H9 (cell line): Measurements from ENCODE around the gene TSPYL2. TPM values are rescaled to one million over a fixed set of nuclear protein-coding genes. Genes with fewer than 3 reads are reported as not detected.

Experiments used
- DNase-seq: peaks from one replicate; pipeline ENCODE4 v3.0.0-alpha.2; 2017
- H2AFZ ChIP-seq: one replicate; pipeline ENCODE4 v1.6.1; 2013; ENCODE audit warnings: mild to moderate bottlenecking, low read length, control low read depth, moderate library complexity
- H2AK5ac ChIP-seq: 2 replicates; pipeline ENCODE4 v1.6.1; 2013; ENCODE audit warnings: low read length, control low read depth, mixed read lengths; ENCODE audit not compliant: insufficient read length
- H2BK120ac ChIP-seq: one replicate; pipeline ENCODE4 v1.6.1; 2013; ENCODE audit warnings: low read depth, mild to moderate bottlenecking, low read length, control low read depth, inconsistent platforms; ENCODE audit not compliant: poor library complexity, severe bottlenecking
- H2BK12ac ChIP-seq: 2 replicates; pipeline ENCODE4 v1.6.1; 2013; ENCODE audit warnings: low read length, control low read depth, mixed read lengths, low read depth; ENCODE audit not compliant: insufficient read length
- H2BK15ac ChIP-seq: 2 replicates; pipeline ENCODE4 v1.6.1; 2013; ENCODE audit warnings: low read depth, low read length, control low read depth
- H2BK20ac ChIP-seq: one replicate; pipeline ENCODE4 v1.6.1; 2013; ENCODE audit warnings: low read depth, mild to moderate bottlenecking, low read length, control low read depth, inconsistent platforms; ENCODE audit not compliant: poor library complexity, severe bottlenecking
- H2BK5ac ChIP-seq: 2 replicates; pipeline ENCODE4 v1.6.1; 2013; ENCODE audit warnings: low read length, control low read depth, mixed read lengths; ENCODE audit not compliant: insufficient read length
- H3K14ac ChIP-seq: 2 replicates; pipeline ENCODE4 v1.6.1; 2013; ENCODE audit warnings: low read length, control low read depth; ENCODE audit not compliant: insufficient read depth
- H3K18ac ChIP-seq: 2 replicates; pipeline ENCODE4 v1.6.1; 2013; ENCODE audit warnings: low read depth, mild to moderate bottlenecking, mixed read lengths, low read length, control low read depth; ENCODE audit not compliant: insufficient read length
- H3K23ac ChIP-seq: 2 replicates; pipeline ENCODE4 v1.6.1; 2013; ENCODE audit warnings: low read length, control low read depth, mixed read lengths, low read depth; ENCODE audit not compliant: insufficient read length
- H3K23me2 ChIP-seq: 2 replicates; pipeline ENCODE4 v1.6.1; 2013; ENCODE audit warnings: low read depth, mild to moderate bottlenecking, mixed read lengths, low read length, control low read depth; ENCODE audit not compliant: insufficient read length, poor library complexity, severe bottlenecking
- H3K27ac ChIP-seq: 2 replicates; pipeline ENCODE4 v1.5.1; 2013; ENCODE audit warnings: low read length, control low read depth, mixed read lengths, low read depth; ENCODE audit not compliant: insufficient read length
- H3K27me3 ChIP-seq: 2 replicates; pipeline ENCODE4 v1.6.1; 2013; ENCODE audit warnings: low read length, control low read depth, inconsistent platforms; ENCODE audit not compliant: insufficient read depth
- H3K4ac ChIP-seq: 2 replicates; pipeline ENCODE4 v1.6.1; 2013; ENCODE audit warnings: low read depth, mild to moderate bottlenecking, control low read depth, inconsistent platforms, low read length, moderate library complexity
- H3K4me1 ChIP-seq: 2 replicates; pipeline ENCODE4 v1.6.1; 2013; ENCODE audit warnings: low read length, control low read depth, inconsistent platforms; ENCODE audit not compliant: insufficient read depth
- H3K4me2 ChIP-seq: 2 replicates; pipeline ENCODE4 v1.6.1; 2013; ENCODE audit warnings: low read length, control low read depth, mixed read lengths; ENCODE audit not compliant: insufficient read length, insufficient read depth
- H3K56ac ChIP-seq: 2 replicates; pipeline ENCODE4 v1.6.1; 2013; ENCODE audit warnings: low read depth, mild to moderate bottlenecking, mixed read lengths, low read length, control low read depth; ENCODE audit not compliant: insufficient read length
- H3K79me1 ChIP-seq: 2 replicates; pipeline ENCODE4 v1.6.1; 2013; ENCODE audit warnings: low read depth, mild to moderate bottlenecking, moderate library complexity, low read length, control low read depth, inconsistent platforms; ENCODE audit not compliant: insufficient read depth, poor library complexity, severe bottlenecking
- H3K79me2 ChIP-seq: 2 replicates; pipeline ENCODE4 v1.6.1; 2013; ENCODE audit warnings: low read length, control low read depth, inconsistent platforms; ENCODE audit not compliant: insufficient read depth
- H3K9ac ChIP-seq: 2 replicates; pipeline ENCODE4 v1.6.1; 2013; ENCODE audit warnings: low read length, control low read depth, mixed read lengths; ENCODE audit not compliant: insufficient read length; ENCODE audit errors: extremely low read depth
- H3K9me3 ChIP-seq: one replicate; pipeline ENCODE4 v1.6.1; 2013; ENCODE audit warnings: low read depth, low read length, inconsistent platforms; ENCODE audit not compliant: control insufficient read depth
- H3T11ph ChIP-seq: one replicate; pipeline ENCODE4 v1.6.1; 2013; ENCODE audit warnings: mild to moderate bottlenecking, low read length, control low read depth, inconsistent platforms
- H4K20me1 ChIP-seq: one replicate; pipeline ENCODE4 v1.6.1; 2013; ENCODE audit not compliant: control insufficient read depth, insufficient read length, insufficient read depth
- H4K5ac ChIP-seq: 2 replicates; pipeline ENCODE4 v1.6.1; 2013; ENCODE audit warnings: low read depth, mild to moderate bottlenecking, mixed read lengths, low read length, control low read depth; ENCODE audit not compliant: insufficient read length
- H4K8ac ChIP-seq: replicated peaks from 2 replicates; pipeline ENCODE4 v1.6.1; 2013; ENCODE audit warnings: low read length, control low read depth, mixed read lengths, low read depth; ENCODE audit not compliant: insufficient read length
- H4K91ac ChIP-seq: 2 replicates; pipeline ENCODE4 v1.6.1; 2013; ENCODE audit warnings: low read depth, mild to moderate bottlenecking, moderate library complexity, mixed read lengths, low read length, control low read depth; ENCODE audit not compliant: insufficient read length
- H3K27ac Mint-ChIP-seq, 3 experiments: 2 replicates in 2 of 3; 3 replicates in 1 of 3; pipeline ENCODE4 v1.8.0; 2020 to 2021; ENCODE audit warnings: mixed read lengths in 3 of 3, mild to moderate bottlenecking in 1 of 3, moderate library complexity in 1 of 3
- H3K27me3 Mint-ChIP-seq: 2 replicates; pipeline ENCODE4 v1.8.0; 2021; ENCODE audit warnings: low read depth, mild to moderate bottlenecking, moderate library complexity, mixed read lengths
- H3K36me3 Mint-ChIP-seq, 3 experiments: 2 replicates in 2 of 3; 3 replicates in 1 of 3; pipeline ENCODE4 v1.8.0; 2020 to 2021; ENCODE audit warnings: low read depth in 3 of 3, mixed read lengths in 3 of 3; ENCODE audit not compliant: insufficient read depth in 1 of 3
- H3K4me1 Mint-ChIP-seq, 2 experiments: 2 replicates each; pipeline ENCODE4 v1.8.0; 2020; ENCODE audit warnings: mixed read lengths in 2 of 2
- H3K4me3 Mint-ChIP-seq, 2 experiments: 2 replicates in 1 of 2; 3 replicates in 1 of 2; pipeline ENCODE4 v1.8.0; 2020 to 2021; ENCODE audit warnings: mild to moderate bottlenecking in 2 of 2, mixed read lengths in 2 of 2, moderate library complexity in 1 of 2
- H3K9me3 Mint-ChIP-seq, 2 experiments: 2 replicates in 1 of 2; 3 replicates in 1 of 2; pipeline ENCODE4 v1.8.0; 2020; ENCODE audit warnings: mild to moderate bottlenecking in 2 of 2, mixed read lengths in 2 of 2, moderate library complexity in 1 of 2
- CTCF ChIP-seq: fragments of 200-600 bp; sonication (generic); conservative IDR thresholded peaks from 3 replicates; pipeline ENCODE4 v1.8.0; 2021; ENCODE audit warnings: antibody characterized with exemption, mild to moderate bottlenecking
- WGBS: extraction: QIAGEN DNeasy Blood & Tissue Kit; methylation state at CpG from one replicate; pipeline ENCODE4 v1.1.7; 2013; ENCODE audit warnings: missing lambda C conversion rate, low lambda C conversion rate, mixed read lengths; ENCODE audit not compliant: insufficient read length; ENCODE audit errors: extremely low coverage; 5-methylcytosine and 5-hydroxymethylcytosine counted together
- total RNA-seq: library from RNA; stranded (reverse); gene quantifications from 2 replicates; pipeline ENCODE4 v1.2.1, GENCODE V29; 2021

TSPYL2 gene
- total RNA-seq, 1 experiment from 2014 or later, result 24.6 TPM

- no peak for DNase-seq
- H3K27ac Mint-ChIP-seq, result no peak overlapping the region
Observed at GRCh38 chrX:53072418-53073114, 9.6 kb upstream of the TSPYL2 start.

More at GRCh38 chrX:53072418-53073114, 9.6 kb upstream of the TSPYL2 start:
- Histone ChIP-seq H2BK5ac (no peak overlapping the region), H3K79me2 (no peaks in the 10 kb centered on the region), H3K4ac (no peak overlapping the region), H3K79me1 (no peaks in the 10 kb centered on the region), H3K9ac (no peak overlapping the region), H2BK15ac (no peak overlapping the region), H2AK5ac (no peak overlapping the region), H3K9me3 (peaks cover 22% of the 10 kb centered on the region), H3K27ac (no peak overlapping the region), H4K20me1 (no peaks in the 10 kb centered on the region), H3K23ac (no peak overlapping the region), H3K14ac (no peak overlapping the region), H3K4me2 (no peak overlapping the region), H3K27me3 (no peaks in the 10 kb centered on the region), H2BK20ac (no peak overlapping the region), H3T11ph (no peak overlapping the region), H3K18ac (no peak overlapping the region), H3K56ac (no peak overlapping the region), H2BK120ac (no peak overlapping the region), H2AFZ (no peak overlapping the region), H4K5ac (no peak overlapping the region), H4K8ac (no peak overlapping the region), H3K4me1 (no peaks in the 10 kb centered on the region), H4K91ac (no peak overlapping the region), H2BK12ac (no peak overlapping the region), H3K23me2 (peaks cover 4% of the 10 kb centered on the region)
- H3K27me3 Mint-ChIP-seq, result peaks cover 3% of the 10 kb centered on the region
- peaks cover 13 to 14% of the 10 kb centered on the region in 2 experiments for H3K4me1 Mint-ChIP-seq
- peaks cover 63% of the 10 kb centered on the region in 2 experiments for H3K9me3 Mint-ChIP-seq
- no peak for TF ChIP-seq CTCF
- no CpG with 5 or more reads among the region's 9 CpGs for WGBS
- H3K36me3 Mint-ChIP-seq, result peaks cover 1 to 10% (median 4%) of the 10 kb centered on the region in 3 experiments; a peak in 5 of 7 replicates
- H3K4me3 Mint-ChIP-seq, result peak overlapping the region; percentile 52 to 79
